Measurements from ENCODE around the gene RAB11FIP3. TPM values are rescaled to one million over a fixed set of nuclear protein-coding genes. Genes with fewer than 3 reads are reported as not detected.

RAB11FIP3 gene
- total and polyA plus RNA-seq, 9 of the 15 experiments (the other 6 are each of a cell fraction or from before 2014, with no cell fraction given) = 0.46 to 13.1 (median 4.3) TPM

DNA sequence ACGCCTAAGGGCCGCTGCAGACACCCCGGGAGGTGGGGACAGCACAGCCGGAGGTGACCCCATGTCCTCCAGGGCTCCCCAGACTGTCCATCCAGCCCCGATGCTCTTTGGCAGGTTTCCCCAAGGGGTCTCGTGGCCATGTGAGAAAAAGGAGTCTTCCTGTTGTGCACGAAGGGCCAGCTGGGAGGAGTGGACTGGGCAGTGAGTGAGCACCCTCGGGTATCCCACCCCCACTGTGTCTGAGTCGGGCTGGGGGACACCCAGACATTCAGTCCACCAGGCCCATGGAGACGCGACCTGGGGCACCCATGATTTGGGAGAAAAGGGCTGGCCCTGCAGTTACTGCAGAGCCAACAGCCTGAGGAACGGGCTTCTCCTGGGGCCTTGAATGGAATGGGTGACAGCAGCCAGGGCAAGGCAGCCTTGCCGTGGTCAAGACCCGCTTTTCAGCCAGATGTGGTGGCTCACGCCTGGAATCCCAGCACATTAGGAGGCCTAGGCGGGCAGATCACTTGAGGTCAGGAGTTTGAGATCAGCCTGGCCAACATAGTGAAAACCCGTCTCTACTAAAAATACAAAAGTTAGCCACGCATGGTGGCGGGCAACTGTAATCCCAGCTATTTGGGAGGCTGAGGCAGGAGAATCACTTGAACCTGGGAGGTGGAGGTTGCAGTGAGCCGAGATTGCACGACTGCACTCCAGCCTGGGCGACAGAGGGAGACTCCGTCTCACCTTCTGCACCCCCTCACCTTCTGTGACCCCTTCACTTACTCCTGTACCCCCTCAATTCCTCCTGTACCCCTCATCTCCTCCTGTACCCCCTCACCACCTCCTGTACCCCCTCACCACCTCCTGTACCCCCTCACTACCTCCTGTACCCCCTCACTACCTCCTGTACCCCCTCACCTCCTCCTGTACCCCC is 78.0 kb downstream of the RAB11FIP3 start (continued):
- TF ChIP-seq, protein P1, sequence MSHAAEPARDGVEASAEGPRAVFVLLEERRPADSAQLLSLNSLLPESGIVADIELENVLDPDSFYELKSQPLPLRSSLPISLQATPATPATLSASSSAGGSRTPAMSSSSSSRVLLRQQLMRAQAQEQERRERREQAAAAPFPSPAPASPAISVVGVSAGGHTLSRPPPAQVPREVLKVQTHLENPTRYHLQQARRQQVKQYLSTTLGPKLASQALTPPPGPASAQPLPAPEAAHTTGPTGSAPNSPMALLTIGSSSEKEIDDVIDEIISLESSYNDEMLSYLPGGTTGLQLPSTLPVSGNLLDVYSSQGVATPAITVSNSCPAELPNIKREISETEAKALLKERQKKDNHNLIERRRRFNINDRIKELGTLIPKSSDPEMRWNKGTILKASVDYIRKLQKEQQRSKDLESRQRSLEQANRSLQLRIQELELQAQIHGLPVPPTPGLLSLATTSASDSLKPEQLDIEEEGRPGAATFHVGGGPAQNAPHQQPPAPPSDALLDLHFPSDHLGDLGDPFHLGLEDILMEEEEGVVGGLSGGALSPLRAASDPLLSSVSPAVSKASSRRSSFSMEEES (CRISPR knock-in tag; IDR thresholded peaks at IDR 0.05) = no peak
- TF ChIP-seq TBP (optimal IDR thresholded peaks at IDR 0.05; ENCODE audit: low read depth, low read length) (no peak), HMGN3 (IDR thresholded peaks at IDR 0.05; ENCODE audit: borderline replicate concordance, extremely low read depth, insufficient read length, low read depth, low read length) (no peak), GABPB2 (CRISPR knock-in tag; conservative IDR thresholded peaks at IDR 0.05) (no peak), ZNF253 (CRISPR knock-in tag; conservative IDR thresholded peaks at IDR 0.05) (no peak), ZNF695 (CRISPR knock-in tag; IDR thresholded peaks at IDR 0.05) (no peak)

Measured in K562 (cell line).